HepG2 (cell line): Measurements from ENCODE around the gene SRSF3. TPM values are rescaled to one million over a fixed set of nuclear protein-coding genes. Genes with fewer than 3 reads are reported as not detected.

Experiments used
- ARID3A ChIP-seq: IDR thresholded peaks from 2 replicates; pipeline ENCODE4 v1.6.1; 2012; ENCODE audit warnings: low read depth, low read length, improper control_type of control experiment
- ATF2 ChIP-seq: sonication (generic); formaldehyde crosslinking; IDR thresholded peaks from 2 replicates; pipeline ENCODE4 v1.4.0; 2020; ENCODE audit warnings: missing genetic modification reagents
- CBX5 ChIP-seq: sonication (generic); formaldehyde crosslinking; IDR thresholded peaks from 2 replicates; pipeline ENCODE4 v1.4.0; 2020; ENCODE audit warnings: missing genetic modification reagents, borderline replicate concordance
- CHD4 ChIP-seq: fragments of 200-600 bp; sonication (generic); IDR thresholded peaks from 2 replicates; pipeline ENCODE4 v1.7.0; 2017; ENCODE audit warnings: mild to moderate bottlenecking, low read length, borderline replicate concordance
- FOSL2 ChIP-seq: sonication (generic); formaldehyde crosslinking; IDR thresholded peaks from 2 replicates; pipeline ENCODE4 v1.4.0; 2020; ENCODE audit warnings: missing genetic modification reagents
- GABPA ChIP-seq, 2 experiments: IDR thresholded peaks; 2 replicates each; pipeline ENCODE4 v1.6.1; 2011 to 2016; ENCODE audit warnings: low read depth in 2 of 2, low read length in 1 of 2, missing biosample characterization in 1 of 2, missing genetic modification characterization in 1 of 2
- IRF9 ChIP-seq: sonication (generic); formaldehyde crosslinking; IDR thresholded peaks from 2 replicates; pipeline ENCODE4 v1.8.0; 2022; ENCODE audit warnings: missing genetic modification reagents, mild to moderate bottlenecking, borderline replicate concordance
- KDM3A ChIP-seq: IDR thresholded peaks from 2 replicates; pipeline ENCODE4 v1.6.1; 2018; ENCODE audit warnings: low read depth, missing compliant biosample characterization
- MAZ ChIP-seq, 2 experiments: sonication (generic) in 1 of 2; formaldehyde crosslinking in 1 of 2; IDR thresholded peaks; 2 replicates each; pipeline versions ENCODE4 v1.5.0 to v1.6.1; 2012 to 2020; ENCODE audit warnings: low read depth in 2 of 2, mild to moderate bottlenecking in 2 of 2, borderline replicate concordance in 1 of 2, improper control_type of control experiment in 1 of 2, low read length in 1 of 2, missing genetic modification reagents in 1 of 2, moderate library complexity in 1 of 2
- MEIS1 ChIP-seq: sonication (generic); formaldehyde crosslinking; IDR thresholded peaks from 2 replicates; pipeline ENCODE4 v1.9.0; 2021; ENCODE audit warnings: mild to moderate bottlenecking, missing genetic modification reagents, moderate library complexity, borderline replicate concordance
- MTERF4 ChIP-seq: sonication (generic); formaldehyde crosslinking; IDR thresholded peaks from 2 replicates; pipeline ENCODE4 v1.8.0; 2023; ENCODE audit warnings: mild to moderate bottlenecking, missing genetic modification reagents
- NFE2L2 ChIP-seq: fragments of 150-350 bp; IDR thresholded peaks from 2 replicates; pipeline ENCODE4 v1.6.1; 2014; ENCODE audit warnings: low read length
- TAF15 ChIP-seq: fragments of 200-400 bp; formaldehyde crosslinking; IDR thresholded peaks from one replicate; pipeline ENCODE4 v1.6.1; 2018; ENCODE audit warnings: mild to moderate bottlenecking, low read depth, low read length; ENCODE audit not compliant: poor library complexity, severe bottlenecking
- UBTF ChIP-seq: sonication (generic); formaldehyde crosslinking; IDR thresholded peaks from 2 replicates; pipeline ENCODE4 v1.4.0; 2020; ENCODE audit warnings: mild to moderate bottlenecking, missing genetic modification reagents
- ZNF232 ChIP-seq: sonication (generic); formaldehyde crosslinking; IDR thresholded peaks from 2 replicates; pipeline ENCODE4 v1.4.0; 2020; ENCODE audit warnings: missing genetic modification reagents, borderline replicate concordance
- ZNF3 ChIP-seq: IDR thresholded peaks from 2 replicates; pipeline ENCODE4 v1.7.0; 2017; ENCODE audit warnings: inconsistent platforms
- ZNF431 ChIP-seq: sonication (generic); formaldehyde crosslinking; IDR thresholded peaks from 2 replicates; pipeline ENCODE4 v1.9.0; 2022; ENCODE audit warnings: missing genetic modification reagents, low read depth, mild to moderate bottlenecking, borderline replicate concordance
- ZNF451 ChIP-seq: sonication (generic); formaldehyde crosslinking; IDR thresholded peaks from 2 replicates; pipeline ENCODE4 v1.5.0; 2020; ENCODE audit warnings: mild to moderate bottlenecking, missing genetic modification reagents
- polyA plus RNA-seq, 8 experiments: library from polyadenylated mRNA; depleted of rRNA in 3 of 8; stranded (reverse) in 7 of 8; unstranded in 1 of 8; fragments of >200 nt; fragmentation: Illumina TruSeq in 4 of 8; extraction: Trizol in 4 of 8; gene quantifications; 2 replicates each; pipeline versions ENCODE4 v1.2.1 to v1.2.3, GENCODE V29; 2011 to 2016; ENCODE audit warnings: low read depth in 4 of 8, missing spikeins in 1 of 8, mixed read lengths in 1 of 8; ENCODE audit not compliant: insufficient read depth in 1 of 8
- total RNA-seq, 5 experiments: library from RNA; depleted of rRNA; stranded (reverse); fragments of >200 nt; fragmentation: Illumina TruSeq; extraction: Trizol; gene quantifications; 2 replicates each; pipeline ENCODE4 v1.2.3, GENCODE V29; 2016; ENCODE audit warnings: low read depth in 1 of 5

SRSF3 gene
- total and polyA plus RNA-seq, 2 of the 13 experiments (the other 11 are each of a cell fraction or from before 2014, with no cell fraction given): 206 to 684 TPM

GRCh38 chr6:36594029-36594815 is at the start of gene SRSF3 (continued):
- TF ChIP-seq UBTF (CRISPR knock-in tag) (peak; percentile 91), ZNF451 (no peak; the same call in 1 of the 2 replicates), IRF9 (CRISPR knock-in tag) (peak; percentile 77; the same call in 1 of the 2 replicates), ATF2 (peak; percentile 88), ZNF3 (no peak), ZNF431 (CRISPR knock-in tag) (0 out of 2 replicates have a peak, but pooled peaks have one; percentile 73), NFE2L2 (no peak), CHD4 (no peak), ZNF232 (CRISPR knock-in tag) (peak; percentile 96), MEIS1 (0 out of 2 replicates have a peak, but pooled peaks have one; percentile 74), CBX5 (CRISPR knock-in tag) (peak; percentile 82), FOSL2 (CRISPR knock-in tag) (peak; percentile 60; the same call in 1 of the 2 replicates), TAF15 (peak; percentile 97), MTERF4 (CRISPR knock-in tag) (no peak; the same call in 1 of the 2 replicates), GABPA (IDR thresholded peaks at IDR 0.05; ENCODE audit: low read depth, low read length) (no peak), GABPA (CRISPR knock-in tag; IDR thresholded peaks at IDR 0.05; ENCODE audit: low read depth) (no peak; the same call in 1 of the 2 replicates), KDM3A (CRISPR knock-in tag) (no peak; the same call in 1 of the 2 replicates), MAZ (IDR thresholded peaks at IDR 0.05; ENCODE audit: borderline replicate concordance, low read depth, low read length) (peak; percentile 72; the same call in 1 of the 2 replicates), MAZ (CRISPR knock-in tag; IDR thresholded peaks at IDR 0.05; ENCODE audit: low read depth) (peak; percentile 85), ARID3A (peak; percentile 64; the same call in 1 of the 2 replicates)
